ENCODE results near the gene GPHN. TPM values are rescaled to one million over a fixed set of nuclear protein-coding genes. Genes with fewer than 3 reads are reported as not detected.
A peak's percentile ranks its signal among the peaks of the same experiment; 100 is the strongest.

GPHN gene
- total RNA-seq, 4 donors from 2014 or later = 9.1 to 21.1 (median 15.9) TPM

- Histone ChIP-seq H3K27me3 (no peaks in the 10 kb centered on the region), H3K4me1 (peaks cover 0 to 15% (median 14%) of the 10 kb centered on the region in 4 donors), H3K4me3 (no peak overlapping the region), H3K9me3 (peaks cover 0 to 15% (median 9%) of the 10 kb centered on the region in 4 donors), H3K36me3 (no peaks in the 10 kb centered on the region), H3K27ac (replicated peaks in 1 of 4) (no peak overlapping the region)
- 100% methylated on average over 2 of the region's 2 CpGs for WGBS
- intact Hi-C loops (cut with DNase I) = no loop called here
- TF ChIP-seq CTCF (IDR thresholded peaks at IDR 0.05) (no peak), EP300 (IDR thresholded peaks at IDR 0.05) (no peak), POLR2A (IDR thresholded peaks at IDR 0.05; ENCODE audit: low read depth) (no peak), POLR2AphosphoS5 (IDR thresholded peaks at IDR 0.05) (no peak)
- DNase-seq (ENCODE audit: extremely low spot score) = no peak
These were observed 112.0 kb downstream of the GPHN start for GRCh38 chr14:66619952-66620351.

GRCh38 chr14:66623838-66624237, 115.9 kb downstream of the GPHN start:
- TF ChIP-seq CTCF (IDR thresholded peaks at IDR 0.05) (no peak), EP300 (IDR thresholded peaks at IDR 0.05) (no peak), POLR2A (IDR thresholded peaks at IDR 0.05; ENCODE audit: low read depth) (no peak), POLR2AphosphoS5 (IDR thresholded peaks at IDR 0.05) (no peak)
- WGBS = 73% methylated on average over 4 of the region's 4 CpGs
- H3K9me3 ChIP-seq = no peaks in the 10 kb centered on the region
- intact Hi-C loops (cut with DNase I) = no loop called here
- H3K36me3 ChIP-seq = no peaks in the 10 kb centered on the region
- no peak overlapping the region for H3K4me3 ChIP-seq
- H3K4me1 ChIP-seq = peaks cover 0 to 31% (median 19%) of the 10 kb centered on the region in 4 donors
- H3K27me3 ChIP-seq = no peaks in the 10 kb centered on the region
- DNase-seq (ENCODE audit: extremely low spot score) = no peak
- no peak overlapping the region for H3K27ac ChIP-seq (replicated peaks in 1 of 4)

GRCh38 chr14:66624336-66624937, 116.5 kb downstream of the GPHN start:
- no peak overlapping the region for H3K4me3 ChIP-seq
- no peaks in the 10 kb centered on the region for H3K36me3 ChIP-seq
- no peak for DNase-seq (ENCODE audit: extremely low spot score)
- TF ChIP-seq POLR2A (IDR thresholded peaks at IDR 0.05; ENCODE audit: low read depth) = no peak
- TF ChIP-seq EP300 (IDR thresholded peaks at IDR 0.05) = no peak
- TF ChIP-seq CTCF (IDR thresholded peaks at IDR 0.05) = peak; percentile 47 to 70 (median 54)
- TF ChIP-seq POLR2AphosphoS5 (IDR thresholded peaks at IDR 0.05) = no peak
- no peaks in the 10 kb centered on the region for H3K9me3 ChIP-seq
- WGBS = 0% methylated on average over 1 of the region's 1 CpG
- no peaks in the 10 kb centered on the region for H3K27me3 ChIP-seq
- H3K27ac ChIP-seq (replicated peaks in 1 of 4) = no peak overlapping the region
- peaks cover 0 to 32% (median 19%) of the 10 kb centered on the region in 4 donors for H3K4me1 ChIP-seq
- intact Hi-C loops (cut with DNase I) = no loop called here

- intact Hi-C loops (cut with DNase I) = no loop called here
- H3K36me3 ChIP-seq = no peaks in the 10 kb centered on the region
- peaks cover 0 to 31% (median 18%) of the 10 kb centered on the region in 4 donors for H3K4me1 ChIP-seq
- DNase-seq (ENCODE audit: extremely low spot score) = no peak
- no peak overlapping the region for H3K4me3 ChIP-seq
- TF ChIP-seq CTCF (IDR thresholded peaks at IDR 0.05) (no peak), POLR2A (IDR thresholded peaks at IDR 0.05; ENCODE audit: low read depth) (no peak), EP300 (IDR thresholded peaks at IDR 0.05) (no peak), POLR2AphosphoS5 (IDR thresholded peaks at IDR 0.05) (no peak)
- no peaks in the 10 kb centered on the region for H3K27me3 ChIP-seq
- no peaks in the 10 kb centered on the region for H3K9me3 ChIP-seq
- no peak overlapping the region for H3K27ac ChIP-seq (replicated peaks in 1 of 4)
These were observed 120.7 kb downstream of the GPHN start for GRCh38 chr14:66628636-66629035.

- H3K9me3 ChIP-seq = no peaks in the 10 kb centered on the region
- peaks cover 0 to 23% (median 11%) of the 10 kb centered on the region in 4 donors for H3K4me1 ChIP-seq
- no peaks in the 10 kb centered on the region for H3K27me3 ChIP-seq
- H3K27ac ChIP-seq (replicated peaks in 1 of 4) = no peak overlapping the region
- TF ChIP-seq EP300 (IDR thresholded peaks at IDR 0.05) (no peak), POLR2A (IDR thresholded peaks at IDR 0.05; ENCODE audit: low read depth) (no peak), POLR2AphosphoS5 (IDR thresholded peaks at IDR 0.05) (no peak), CTCF (IDR thresholded peaks at IDR 0.05) (no peak)
- intact Hi-C loops (cut with DNase I) = no loop called here
- no peaks in the 10 kb centered on the region for H3K36me3 ChIP-seq
- no peak for DNase-seq (ENCODE audit: extremely low spot score)
- H3K4me3 ChIP-seq = no peak overlapping the region
These were observed 121.6 kb downstream of the GPHN start for GRCh38 chr14:66629499-66629898.

Measured in esophagus muscularis mucosa (tissue), 4 donors.